ENCODE measurements around the gene LCMT1.

The LCMT1 gene

DNA sequence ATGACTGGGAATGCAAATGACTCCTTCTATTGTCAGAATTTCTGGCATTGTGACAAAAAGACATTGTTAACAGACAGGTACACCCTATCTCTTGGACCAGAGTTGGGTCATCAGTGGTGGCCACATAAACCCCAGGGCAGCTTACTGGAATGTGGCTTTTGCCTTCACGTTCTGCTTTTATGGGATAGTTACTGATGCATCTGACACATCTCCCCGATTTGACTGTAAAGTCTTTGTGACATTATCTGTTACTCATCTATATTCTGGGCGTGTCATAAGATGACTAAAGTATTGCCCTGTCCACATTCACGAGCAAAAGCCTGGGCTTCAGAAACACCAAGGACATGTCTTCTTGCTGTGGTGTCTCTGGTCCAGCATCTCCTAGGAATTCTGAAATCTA, 86.5 kb downstream of the LCMT1 start:
- DNase-seq (ENCODE audit: low spot score), result no peak

DNA sequence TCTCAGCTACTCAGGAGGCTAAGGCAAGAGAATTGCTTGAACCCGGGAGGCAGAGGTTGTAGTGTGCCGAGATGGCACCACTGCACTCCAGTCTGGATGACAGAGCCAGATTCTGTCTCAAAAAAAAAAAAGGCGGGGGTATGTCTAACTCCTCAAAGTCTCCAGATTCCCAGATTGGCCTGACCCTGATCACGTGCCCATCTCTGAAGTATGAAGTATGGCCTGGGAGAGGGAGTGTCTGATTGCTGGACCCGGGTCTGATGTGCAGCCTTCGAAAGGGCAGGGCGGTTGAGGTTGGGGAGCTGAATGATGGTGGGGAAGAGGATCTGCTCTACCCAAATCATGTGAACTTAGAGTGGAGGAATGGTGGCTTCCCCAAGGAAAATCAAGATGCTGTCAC, 87.9 kb downstream of the LCMT1 start:
- no peak for DNase-seq (ENCODE audit: low spot score)

DNA sequence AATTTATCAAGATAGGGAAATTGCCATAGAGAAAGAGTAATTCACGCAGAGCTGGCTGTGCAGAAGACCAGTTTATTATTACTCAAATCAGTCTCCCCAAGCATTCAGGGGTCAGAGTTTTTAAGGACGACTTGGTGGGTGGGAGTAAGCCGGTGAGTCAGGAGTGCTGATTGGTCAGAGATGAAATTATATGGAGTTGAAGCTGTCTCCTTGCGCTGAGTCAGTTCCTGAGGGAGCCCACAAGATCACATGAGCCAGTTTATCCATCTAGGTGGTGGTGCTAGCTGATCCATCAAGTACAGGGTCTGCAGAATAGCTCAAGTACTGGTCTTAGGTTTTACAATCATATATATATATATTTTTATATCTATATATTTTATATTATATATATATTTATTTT, 99.2 kb downstream of the LCMT1 start:
- DNase-seq (ENCODE audit: low spot score), result no peak

DNA sequence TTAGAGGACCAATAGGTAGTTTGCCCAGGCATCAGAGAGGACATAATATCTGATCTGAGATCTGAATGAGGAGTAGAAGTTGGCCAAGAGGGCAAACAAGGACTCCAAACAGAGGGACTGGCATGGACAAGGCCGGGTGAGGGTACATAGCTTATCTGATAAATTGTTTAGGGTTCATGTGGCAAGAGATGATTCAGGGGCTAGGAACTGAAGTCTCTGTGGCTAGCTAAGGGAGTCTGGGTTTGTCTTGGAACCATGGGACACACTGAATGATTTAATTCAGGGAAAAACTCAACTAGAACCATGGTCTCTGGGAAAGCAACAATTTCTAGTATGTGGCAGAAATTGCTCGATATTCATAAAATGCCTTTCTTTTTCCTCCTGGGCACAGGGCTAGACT, 101.1 kb downstream of the LCMT1 start:
- no peak for DNase-seq (ENCODE audit: low spot score)

DNA sequence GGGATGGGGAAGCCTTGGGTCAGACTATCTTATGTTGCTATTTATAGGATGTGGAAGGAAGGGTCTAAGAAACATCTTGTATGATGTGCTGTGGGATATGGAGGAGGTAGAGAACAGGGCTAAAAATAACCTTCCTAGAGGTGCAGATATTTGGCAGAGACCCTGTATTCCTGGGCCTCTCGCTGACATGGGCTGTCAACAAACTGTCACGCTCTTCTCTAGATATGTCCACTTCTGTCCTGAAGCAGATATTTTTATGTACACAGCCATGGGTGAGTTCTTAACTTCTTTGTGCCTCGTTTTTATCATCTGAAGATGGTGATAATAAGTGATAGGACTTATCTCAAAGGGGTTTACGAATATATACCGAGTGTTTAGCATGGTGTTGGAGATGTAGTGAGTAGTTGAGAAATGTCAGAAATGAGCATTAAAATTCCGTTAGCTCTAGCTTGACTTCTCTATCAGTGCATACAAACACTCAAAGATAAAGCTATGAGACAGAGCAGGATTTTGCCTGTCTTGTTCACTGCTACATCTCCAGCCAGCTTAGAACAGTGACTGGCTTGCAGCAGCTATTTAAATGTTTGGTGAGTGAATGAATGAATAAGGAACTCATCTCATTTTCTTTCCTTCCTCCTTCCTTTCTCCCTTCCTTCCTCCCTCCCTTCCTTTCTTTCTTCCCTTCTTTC, 102.3 kb downstream of the LCMT1 start:
- no peak for DNase-seq (ENCODE audit: low spot score)

DNA sequence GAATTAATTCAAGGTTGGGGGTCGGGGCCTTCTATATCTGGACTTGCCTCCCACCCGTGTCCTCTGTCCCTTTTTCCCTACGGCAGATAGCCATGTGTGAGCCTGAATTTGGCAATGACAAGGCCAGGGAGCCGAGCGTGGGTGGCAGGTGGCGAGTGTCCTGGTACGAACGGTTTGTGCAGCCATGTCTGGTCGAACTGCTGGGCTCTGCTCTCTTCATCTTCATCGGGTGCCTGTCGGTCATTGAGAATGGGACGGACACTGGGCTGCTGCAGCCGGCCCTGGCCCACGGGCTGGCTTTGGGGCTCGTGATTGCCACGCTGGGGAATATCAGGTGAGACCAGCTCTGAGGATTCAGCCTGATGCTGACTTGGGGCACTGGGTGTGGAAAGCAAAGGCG, 105.6 kb downstream of the LCMT1 start:
- DNase-seq (ENCODE audit: low spot score), result no peak

DNA sequence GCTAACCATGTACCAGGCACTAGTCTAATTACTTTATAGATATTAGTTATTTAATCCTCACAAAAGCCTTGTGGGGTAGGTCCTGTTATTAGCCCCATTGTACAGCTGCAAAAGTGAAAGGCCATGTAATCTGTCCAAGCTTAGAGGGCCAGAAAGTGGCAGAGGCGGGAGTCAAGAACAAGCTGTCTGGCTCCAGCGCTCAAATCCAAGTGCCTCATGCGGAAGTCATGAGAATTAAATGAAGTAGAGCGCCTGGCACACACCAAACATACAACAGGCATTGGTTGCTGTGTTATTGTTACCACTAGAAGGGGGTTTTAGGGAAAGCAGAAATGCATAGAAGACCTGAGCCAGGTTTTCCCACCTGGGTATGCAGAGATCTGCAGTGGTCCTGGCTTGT, 106.4 kb downstream of the LCMT1 start:
- DNase-seq (ENCODE audit: low spot score), result no peak

DNA sequence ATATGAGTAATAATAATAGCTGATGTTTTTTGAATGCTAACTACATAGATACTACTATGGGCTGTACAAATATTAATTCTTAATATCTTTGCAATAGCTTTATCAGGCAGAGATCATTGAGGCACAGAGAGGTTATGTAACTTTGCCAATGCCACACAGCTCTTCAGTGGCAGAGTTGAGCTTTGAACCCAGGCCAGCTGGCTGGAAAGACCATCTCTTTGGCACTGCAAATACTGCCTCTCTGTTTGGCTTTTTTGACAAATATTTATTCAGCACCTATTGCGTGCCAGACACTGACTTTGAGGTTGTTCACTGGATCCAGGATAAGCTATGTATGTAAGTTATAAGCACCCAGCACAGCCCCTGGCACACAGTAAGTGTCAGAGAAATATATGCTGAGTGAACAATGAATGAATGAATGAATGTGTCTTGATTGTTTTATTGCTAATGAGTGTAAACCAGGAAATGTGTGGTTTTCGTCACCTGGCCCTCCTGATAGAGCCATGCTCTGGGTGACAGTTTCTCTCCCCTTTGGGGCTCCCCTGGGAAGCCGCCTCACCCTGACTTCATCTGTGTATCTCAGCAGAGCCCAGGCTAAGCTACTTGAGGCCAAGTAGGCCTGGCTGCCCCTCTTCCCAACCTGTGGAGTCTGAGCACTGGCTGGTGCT, 107.7 kb downstream of the LCMT1 start:
- no peak for DNase-seq (ENCODE audit: low spot score)

DNA sequence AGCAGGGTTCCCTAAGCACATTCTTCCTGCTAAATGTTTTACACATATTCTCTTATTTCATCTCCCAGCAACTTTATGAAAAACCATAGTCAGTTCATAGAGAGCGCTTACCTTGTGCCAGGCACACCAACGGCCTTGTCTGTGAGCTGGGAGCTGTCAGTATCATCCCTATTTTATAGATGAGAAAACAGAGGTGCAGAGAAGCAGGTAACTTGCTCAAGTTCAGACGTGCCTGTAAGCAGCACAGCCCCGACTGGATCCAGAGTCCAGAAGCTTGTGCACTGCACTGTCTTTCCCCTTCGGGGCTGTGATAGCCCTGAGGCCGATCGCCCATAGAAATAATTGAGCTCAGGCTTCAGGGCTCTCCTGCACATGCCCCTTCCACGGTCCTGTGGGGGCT, 111.4 kb downstream of the LCMT1 start:
- DNase-seq (ENCODE audit: low spot score), result no peak

DNA sequence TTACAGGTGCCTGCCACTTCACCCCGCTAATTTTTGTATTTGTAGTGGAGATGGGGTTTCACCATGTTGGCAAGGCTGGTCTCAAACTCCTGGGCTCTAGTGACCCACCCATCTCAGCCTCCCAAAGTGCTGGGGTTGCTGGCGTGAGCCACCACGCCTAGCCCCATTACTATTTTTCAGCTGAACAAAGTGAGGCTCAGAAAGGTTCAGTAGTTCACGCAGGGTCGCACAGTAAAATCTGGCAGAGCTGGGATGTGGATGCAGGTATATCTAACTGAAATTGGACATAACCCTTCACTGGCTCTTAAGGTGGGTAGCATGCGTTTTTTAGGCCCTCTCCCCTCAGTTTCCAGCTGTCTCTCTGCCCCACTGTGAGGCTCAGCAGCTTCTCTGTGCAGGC, 112.4 kb downstream of the LCMT1 start:
- no peak for DNase-seq (ENCODE audit: low spot score)

DNA sequence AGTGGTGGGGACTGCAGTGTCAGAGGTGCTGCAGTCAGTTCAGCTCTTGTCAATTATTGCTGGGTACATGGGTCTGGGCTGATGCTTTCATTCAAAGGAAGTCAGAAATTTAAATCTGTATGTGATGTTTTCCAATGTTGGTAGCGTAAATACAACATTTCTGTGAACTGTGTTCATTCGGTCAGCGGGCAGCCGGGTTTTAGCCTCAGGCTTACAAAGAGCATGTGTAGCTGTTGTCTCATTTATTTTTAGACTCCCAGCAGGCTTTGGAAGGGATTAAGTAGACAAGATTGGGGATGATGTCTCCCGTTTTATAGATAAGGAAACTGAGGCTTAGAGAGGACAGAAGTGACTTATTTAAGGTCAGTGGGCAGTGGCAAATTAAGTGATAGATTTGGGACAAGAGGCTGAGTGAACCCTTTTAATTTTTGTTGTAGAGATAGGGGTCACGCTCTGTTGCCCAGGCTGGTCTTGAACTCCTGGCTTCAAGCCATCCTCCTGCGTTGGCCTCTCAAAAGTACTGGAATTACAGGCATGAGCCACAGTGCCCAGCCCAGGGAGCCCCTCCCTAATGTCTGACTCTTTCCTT, 113.3 kb downstream of the LCMT1 start:
- no peak for DNase-seq (ENCODE audit: low spot score)
